Epithelial cell of prostate (primary cell): ENCODE data around the gene NEK2.
"Not testable (repeated sequence)": the region's sequence is repeated elsewhere in the genome, so short reads cannot be mapped to it uniquely, and the experiment has no call there.

Experiments used
- DNase-seq: peaks from one replicate; pipeline ENCODE4 v3.0.0-alpha.2; 2011; ENCODE audit warnings: low read depth, low spot score
- H3K27ac ChIP-seq: fragments of 450-650 bp; 2 replicates; pipeline ENCODE4 v1.5.1; 2017; ENCODE audit warnings: mild to moderate bottlenecking

The NEK2 gene

DNA sequence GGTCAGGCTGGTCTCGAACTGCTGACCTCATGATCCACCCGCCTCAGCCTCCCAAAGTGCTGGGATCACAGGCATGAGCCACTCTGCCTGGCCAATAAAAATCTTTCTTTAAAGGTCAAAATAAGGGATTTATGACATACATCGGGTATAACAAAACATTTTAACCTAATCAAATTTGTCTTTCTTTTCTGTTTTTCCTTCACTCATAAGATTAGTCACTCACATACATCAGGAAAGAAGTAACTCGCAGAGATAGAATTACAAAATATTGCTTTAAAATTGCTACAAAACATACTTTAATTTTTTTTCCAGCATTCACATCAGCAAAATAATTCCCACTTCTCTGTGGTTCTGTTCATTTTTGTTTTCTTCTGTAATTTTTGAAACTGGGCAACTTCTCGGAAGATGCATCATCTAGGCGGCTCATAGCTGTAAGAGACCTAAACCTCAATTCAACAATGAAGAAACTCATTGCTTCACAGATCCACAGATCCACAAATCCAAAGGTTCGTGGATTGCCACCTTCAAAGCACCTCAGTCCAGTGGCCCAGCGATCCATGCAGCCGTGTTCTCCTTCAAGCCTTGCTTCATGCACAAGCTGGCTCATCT, 39.7 kb downstream of the NEK2 start:
- H3K27ac ChIP-seq, result no peak overlapping the region
- no peak for DNase-seq

DNA sequence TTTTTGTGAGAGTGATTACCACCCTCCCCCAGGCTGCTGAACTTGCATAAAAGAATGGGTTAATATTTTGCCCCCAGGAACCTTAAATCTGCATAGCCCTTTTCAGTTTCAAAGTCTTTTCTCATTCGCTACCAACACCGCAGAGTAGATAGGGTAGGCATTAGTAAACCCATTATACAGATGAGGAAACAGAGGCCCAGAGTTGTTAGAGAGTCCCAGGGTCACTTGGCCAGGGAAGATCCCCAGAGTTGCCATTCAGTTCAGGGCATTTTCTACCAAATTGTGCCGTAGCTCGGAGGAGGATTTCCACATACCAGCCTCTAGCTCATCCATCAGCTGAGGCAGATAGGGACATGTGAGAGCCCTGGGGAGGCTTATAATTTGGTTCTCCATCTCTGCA, 40.5 kb downstream of the NEK2 start:
- DNase-seq, result no peak
- H3K27ac ChIP-seq, result no peak overlapping the region

DNA sequence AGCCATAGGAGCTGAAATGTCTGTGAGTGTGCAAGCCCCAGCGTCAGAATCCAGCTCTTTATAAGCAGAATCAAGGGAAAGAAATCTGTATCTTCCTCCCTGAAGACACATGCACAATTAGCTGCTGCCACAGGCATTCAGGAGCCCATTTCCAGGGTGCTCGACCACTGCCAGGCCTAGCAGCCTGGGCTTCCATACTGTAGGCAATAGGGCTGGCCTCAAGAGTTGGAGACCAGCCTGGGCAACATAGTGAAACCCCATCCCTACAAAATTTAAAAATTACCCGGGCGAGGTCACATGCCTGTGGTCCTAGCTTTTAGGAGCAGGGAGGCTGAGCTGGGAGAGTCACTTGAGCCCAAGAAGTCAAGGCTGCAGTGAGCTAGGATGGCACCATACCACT, 41.0 kb downstream of the NEK2 start:
- DNase-seq, result no peak

DNA sequence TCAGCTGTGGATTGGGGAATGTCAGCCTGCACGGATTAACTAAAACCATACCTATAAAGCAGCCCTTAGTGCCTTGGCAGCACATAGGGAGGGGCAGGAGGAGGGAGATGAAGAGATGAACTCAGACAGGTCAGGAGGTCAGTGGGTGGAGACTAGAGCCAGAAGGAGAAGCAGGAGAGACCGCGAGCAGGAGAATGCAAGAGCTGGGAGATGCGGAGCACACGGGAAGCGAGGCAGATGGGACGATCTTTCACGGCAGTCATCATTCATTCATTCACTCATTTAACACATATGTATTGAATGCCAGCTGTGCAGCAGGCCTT, 41.9 kb downstream of the NEK2 start:
- no peak overlapping the region for H3K27ac ChIP-seq

More for the DNA sequence above, 41.0 kb downstream of the NEK2 start:
- H3K27ac ChIP-seq, result no peak overlapping the region

GRCh38 chr1:211632808-211633523, 42.5 kb downstream of the NEK2 start:
- DNase-seq, result no peak
- no peak overlapping the region for H3K27ac ChIP-seq

More for the DNA sequence above, 41.9 kb downstream of the NEK2 start:
- DNase-seq, result no peak

- no peak overlapping the region for H3K27ac ChIP-seq
- no peak for DNase-seq
Observed at GRCh38 chr1:211632117-211632807, 43.2 kb downstream of the NEK2 start.

DNA sequence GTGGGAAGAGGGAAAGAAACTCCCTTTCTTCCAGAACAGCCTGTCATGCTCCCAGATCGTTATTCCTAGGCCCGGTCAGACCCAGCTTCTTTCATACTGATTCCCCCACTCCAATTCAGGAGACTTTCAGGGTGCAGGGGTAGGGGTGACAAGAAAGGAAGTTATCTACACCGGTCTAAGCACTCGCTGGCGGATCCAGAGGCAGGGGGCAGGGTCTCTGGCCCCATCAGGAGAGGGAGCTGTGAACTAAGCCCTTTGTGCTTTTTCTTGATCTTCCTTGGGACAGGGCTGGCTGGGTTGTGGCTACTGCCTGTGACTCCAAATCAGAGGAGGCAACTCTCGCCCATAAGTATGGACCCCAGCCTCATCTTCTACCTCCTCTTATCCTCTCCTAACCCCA, 44.3 kb downstream of the NEK2 start:
- H3K27ac ChIP-seq, result no peak overlapping the region
- DNase-seq, result no peak

- H3K27ac ChIP-seq, result no peak overlapping the region
- no peak for DNase-seq
Observed at GRCh38 chr1:211630236-211631081, 45.0 kb downstream of the NEK2 start.

DNA sequence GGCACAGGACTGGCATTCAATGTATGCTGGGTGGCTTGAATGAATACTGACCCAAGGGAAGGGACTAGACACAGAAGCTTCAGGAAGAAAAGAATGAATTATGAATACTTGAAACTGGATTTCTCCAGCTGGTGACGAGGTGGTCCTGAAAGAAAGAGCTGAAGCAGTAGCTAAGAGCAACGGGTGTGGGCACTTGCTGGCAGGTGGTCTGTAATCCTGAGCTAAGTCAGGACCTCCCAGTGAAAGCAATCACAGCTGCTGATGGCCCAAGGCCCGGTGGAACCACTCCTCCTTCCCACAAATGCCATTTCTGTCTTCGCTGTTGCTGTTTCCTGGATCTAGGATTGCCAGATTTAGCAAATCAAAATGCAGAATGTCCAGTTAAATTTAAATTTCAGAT, 47.0 kb downstream of the NEK2 start:
- no peak for DNase-seq
- H3K27ac ChIP-seq, result no peak overlapping the region

GRCh38 chr1:211627259-211627658, 48.2 kb downstream of the NEK2 start:
- no peak overlapping the region for H3K27ac ChIP-seq
- no peak for DNase-seq

DNA sequence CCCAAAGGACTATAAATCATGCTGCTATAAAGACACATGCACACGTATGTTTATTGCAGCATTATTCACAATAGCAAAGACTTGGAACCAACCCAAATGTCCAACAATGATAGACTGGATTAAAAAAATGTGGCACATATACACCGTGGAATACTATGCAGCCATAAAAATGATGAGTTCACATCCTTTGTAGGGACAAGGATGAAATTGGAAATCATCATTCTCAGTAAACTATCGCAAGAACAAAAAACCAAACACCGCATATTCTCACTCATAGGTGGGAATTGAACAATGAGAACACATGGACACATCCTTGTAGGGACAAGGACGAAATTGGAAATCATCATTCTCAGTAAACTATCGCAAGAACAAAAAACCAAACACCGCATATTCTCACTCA, 49.6 kb downstream of the NEK2 start:
- DNase-seq, H3K27ac ChIP-seq: not testable (repeated sequence)

DNA sequence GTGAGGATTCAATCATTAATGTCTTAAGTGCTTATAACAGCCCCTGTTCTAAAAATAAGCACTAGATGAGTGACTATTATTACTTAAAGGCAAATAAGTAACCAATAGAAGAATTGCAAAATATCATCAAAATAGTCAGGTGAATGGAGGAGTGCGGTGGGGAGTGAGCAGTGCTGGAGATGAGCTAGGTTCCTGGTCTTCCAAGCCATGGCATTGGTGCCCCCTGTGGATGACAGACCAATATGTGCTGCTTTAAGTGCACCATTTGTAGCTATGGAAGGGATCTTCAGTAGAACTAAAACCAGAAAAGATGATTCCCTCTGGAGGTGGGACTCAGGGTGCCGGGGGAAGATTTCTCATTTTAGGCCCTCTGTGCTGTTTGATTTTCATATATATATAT, 50.4 kb downstream of the NEK2 start:
- no peak overlapping the region for H3K27ac ChIP-seq
- DNase-seq, result no peak

DNA sequence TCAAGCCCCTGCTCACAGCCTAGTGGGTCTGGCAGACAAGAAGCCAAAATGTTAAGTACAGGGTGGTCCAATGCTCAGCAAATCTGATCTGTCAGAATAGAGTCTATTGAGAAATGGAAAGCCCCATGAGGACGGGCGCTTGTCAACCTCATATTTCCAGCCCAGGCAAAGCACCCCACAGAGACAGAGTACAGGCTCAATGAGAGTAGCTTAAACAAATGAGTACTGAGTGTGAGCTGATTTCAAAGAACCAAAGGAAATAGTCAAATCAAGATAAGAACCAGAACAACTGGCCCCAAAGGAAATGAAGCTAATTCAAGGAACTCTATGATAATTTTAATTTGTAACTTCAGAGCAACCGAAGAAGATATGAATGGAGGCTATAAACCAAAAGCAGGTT, 51.9 kb downstream of the NEK2 start:
- DNase-seq, result no peak
- H3K27ac ChIP-seq, result no peak overlapping the region

GRCh38 chr1:211621447-211622198, 53.8 kb downstream of the NEK2 start:
- no peak for DNase-seq
- H3K27ac ChIP-seq, result no peak overlapping the region

DNA sequence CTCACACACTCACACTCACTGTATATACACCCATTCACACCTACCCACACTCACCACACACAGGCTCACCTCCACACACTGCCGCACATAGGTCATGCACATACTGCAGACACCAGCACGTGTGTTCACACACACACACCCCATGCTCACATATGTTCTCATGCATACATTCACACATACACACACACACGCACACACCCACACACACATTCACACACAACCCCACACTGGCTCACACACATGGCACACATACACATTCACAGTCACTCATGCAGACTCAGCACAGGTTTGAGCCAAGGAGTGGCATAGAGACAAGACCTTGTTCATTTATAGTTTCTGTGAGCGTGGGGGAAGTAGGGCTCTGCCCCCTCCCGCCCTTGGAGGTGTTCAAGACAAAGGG, 55.3 kb downstream of the NEK2 start:
- DNase-seq, result no peak

GRCh38 chr1:211619033-211619996, 56.1 kb downstream of the NEK2 start:
- no peak for DNase-seq
- H3K27ac ChIP-seq, result no peak overlapping the region

More for the DNA sequence above, 55.3 kb downstream of the NEK2 start:
- no peak overlapping the region for H3K27ac ChIP-seq

GRCh38 chr1:211616965-211617297, 58.5 kb downstream of the NEK2 start:
- DNase-seq, result no peak
- no peak overlapping the region for H3K27ac ChIP-seq

DNA sequence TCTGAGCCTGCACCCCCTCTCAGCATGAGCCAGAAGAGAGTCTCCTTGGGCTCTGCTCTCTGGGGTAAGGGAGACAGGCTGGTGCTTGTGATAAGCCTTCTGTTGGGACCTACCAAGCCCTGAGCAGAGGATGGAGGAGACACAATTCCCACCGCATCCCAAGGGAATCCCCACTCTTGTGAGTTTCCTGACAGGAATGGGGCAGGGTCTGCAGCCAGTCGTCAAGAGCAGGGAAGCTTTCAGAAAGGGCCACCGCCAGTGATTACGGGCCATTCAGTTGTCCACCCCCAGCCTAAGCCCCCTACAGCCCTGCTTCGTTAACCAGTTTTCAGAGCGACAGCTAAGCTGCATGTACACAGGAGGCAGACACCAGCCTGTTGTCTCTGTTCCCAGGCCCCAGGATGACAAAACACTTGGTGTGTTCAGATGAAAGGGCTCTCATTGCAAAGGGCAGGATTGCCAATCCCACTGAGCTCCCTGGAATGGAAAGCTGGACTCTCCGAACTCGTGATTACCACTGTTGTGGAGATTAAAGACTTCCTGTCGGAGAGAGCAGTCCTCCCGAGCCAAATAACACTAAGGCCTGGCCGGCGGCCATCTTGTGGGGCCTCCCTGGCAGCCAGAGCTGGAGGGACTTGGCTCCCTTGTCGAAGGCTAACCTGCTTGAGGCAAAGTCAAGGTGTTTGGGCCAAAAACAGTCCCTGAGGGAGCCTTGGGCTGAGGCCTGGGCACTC, 59.0 kb downstream of the NEK2 start:
- no peak for DNase-seq
- no peak overlapping the region for H3K27ac ChIP-seq
